HL-60 (cell line): Measurements from ENCODE around the gene TSC2.

Experiments
- DNase-seq, 2 experiments: peaks; one replicate each; pipeline ENCODE4 v3.0.0-alpha.2; 2010 to 2020; ENCODE audit warnings: low read depth in 1 of 2, low spot score in 1 of 2
- H3K27ac ChIP-seq: fragments of 250-450 bp; sonication (Bioruptor Pico); replicated peaks from 2 replicates; pipeline ENCODE4 v1.5.1; 2020; ENCODE audit warnings: mild to moderate bottlenecking, moderate library complexity
- H3K27me3 ChIP-seq: fragments of 250-450 bp; sonication (Bioruptor Pico); 2 replicates; pipeline ENCODE4 v1.5.1; 2021; ENCODE audit warnings: mild to moderate bottlenecking, moderate library complexity; ENCODE audit not compliant: insufficient read depth, poor library complexity, severe bottlenecking
- H3K4me3 ChIP-seq: replicated peaks from 2 replicates; pipeline ENCODE4 v1.5.1; 2011; ENCODE audit warnings: mild to moderate bottlenecking, control low read depth, low read length; ENCODE audit not compliant: insufficient read depth
- GABPA ChIP-seq: IDR thresholded peaks from 2 replicates; pipeline ENCODE4 v1.6.1; 2012; ENCODE audit warnings: low read depth
- POLR2AphosphoS5 ChIP-seq: IDR thresholded peaks from 2 replicates; pipeline ENCODE4 v1.6.1; 2012; ENCODE audit warnings: low read depth
- SPI1 ChIP-seq: IDR thresholded peaks from 2 replicates; pipeline ENCODE4 v1.6.1; 2012; ENCODE audit warnings: low read depth, mild to moderate bottlenecking, borderline replicate concordance
- TF ChIP-seq, protein P1 (sequence below): IDR thresholded peaks from one replicate; pipeline ENCODE4 v1.5.1; 2011; ENCODE audit warnings: low read length, control low read depth, inconsistent platforms; ENCODE audit not compliant: insufficient read depth
- TF ChIP-seq, protein P2 (sequence below): IDR thresholded peaks from 2 replicates; pipeline ENCODE4 v1.6.1; 2012; ENCODE audit warnings: low read depth; ENCODE audit not compliant: insufficient replicate concordance

Gene TSC2

DNA sequence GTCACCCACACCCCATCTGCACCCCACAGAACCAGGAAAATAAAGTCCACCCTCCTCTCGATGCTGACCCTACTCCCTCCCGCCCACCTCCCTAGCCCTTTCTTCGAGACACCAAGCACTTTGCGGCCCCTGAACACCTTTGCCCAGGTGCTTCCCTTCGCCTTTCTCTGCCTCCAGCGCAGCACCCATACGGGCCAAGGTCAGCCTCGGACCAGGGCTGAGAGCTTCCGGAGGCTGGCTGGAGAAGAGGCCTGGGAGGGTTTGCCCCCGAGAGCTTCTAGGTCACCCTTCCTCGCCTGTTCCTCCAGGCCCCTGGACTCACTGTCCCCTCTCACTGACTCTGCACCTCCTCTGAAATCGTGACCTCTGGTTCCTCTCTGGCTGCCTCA, 23.8 kb upstream of the TSC2 start:
- Histone ChIP-seq H3K27ac (no peak overlapping the region), H3K4me3 (no peak overlapping the region), H3K27me3 (peaks cover 34% of the 10 kb centered on the region)
- TF ChIP-seq GABPA: no peak
- TF ChIP-seq POLR2AphosphoS5: no peak
- no peak for TF ChIP-seq SPI1
- TF ChIP-seq, protein P1, sequence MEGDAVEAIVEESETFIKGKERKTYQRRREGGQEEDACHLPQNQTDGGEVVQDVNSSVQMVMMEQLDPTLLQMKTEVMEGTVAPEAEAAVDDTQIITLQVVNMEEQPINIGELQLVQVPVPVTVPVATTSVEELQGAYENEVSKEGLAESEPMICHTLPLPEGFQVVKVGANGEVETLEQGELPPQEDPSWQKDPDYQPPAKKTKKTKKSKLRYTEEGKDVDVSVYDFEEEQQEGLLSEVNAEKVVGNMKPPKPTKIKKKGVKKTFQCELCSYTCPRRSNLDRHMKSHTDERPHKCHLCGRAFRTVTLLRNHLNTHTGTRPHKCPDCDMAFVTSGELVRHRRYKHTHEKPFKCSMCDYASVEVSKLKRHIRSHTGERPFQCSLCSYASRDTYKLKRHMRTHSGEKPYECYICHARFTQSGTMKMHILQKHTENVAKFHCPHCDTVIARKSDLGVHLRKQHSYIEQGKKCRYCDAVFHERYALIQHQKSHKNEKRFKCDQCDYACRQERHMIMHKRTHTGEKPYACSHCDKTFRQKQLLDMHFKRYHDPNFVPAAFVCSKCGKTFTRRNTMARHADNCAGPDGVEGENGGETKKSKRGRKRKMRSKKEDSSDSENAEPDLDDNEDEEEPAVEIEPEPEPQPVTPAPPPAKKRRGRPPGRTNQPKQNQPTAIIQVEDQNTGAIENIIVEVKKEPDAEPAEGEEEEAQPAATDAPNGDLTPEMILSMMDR: no peak
- TF ChIP-seq, protein P2, sequence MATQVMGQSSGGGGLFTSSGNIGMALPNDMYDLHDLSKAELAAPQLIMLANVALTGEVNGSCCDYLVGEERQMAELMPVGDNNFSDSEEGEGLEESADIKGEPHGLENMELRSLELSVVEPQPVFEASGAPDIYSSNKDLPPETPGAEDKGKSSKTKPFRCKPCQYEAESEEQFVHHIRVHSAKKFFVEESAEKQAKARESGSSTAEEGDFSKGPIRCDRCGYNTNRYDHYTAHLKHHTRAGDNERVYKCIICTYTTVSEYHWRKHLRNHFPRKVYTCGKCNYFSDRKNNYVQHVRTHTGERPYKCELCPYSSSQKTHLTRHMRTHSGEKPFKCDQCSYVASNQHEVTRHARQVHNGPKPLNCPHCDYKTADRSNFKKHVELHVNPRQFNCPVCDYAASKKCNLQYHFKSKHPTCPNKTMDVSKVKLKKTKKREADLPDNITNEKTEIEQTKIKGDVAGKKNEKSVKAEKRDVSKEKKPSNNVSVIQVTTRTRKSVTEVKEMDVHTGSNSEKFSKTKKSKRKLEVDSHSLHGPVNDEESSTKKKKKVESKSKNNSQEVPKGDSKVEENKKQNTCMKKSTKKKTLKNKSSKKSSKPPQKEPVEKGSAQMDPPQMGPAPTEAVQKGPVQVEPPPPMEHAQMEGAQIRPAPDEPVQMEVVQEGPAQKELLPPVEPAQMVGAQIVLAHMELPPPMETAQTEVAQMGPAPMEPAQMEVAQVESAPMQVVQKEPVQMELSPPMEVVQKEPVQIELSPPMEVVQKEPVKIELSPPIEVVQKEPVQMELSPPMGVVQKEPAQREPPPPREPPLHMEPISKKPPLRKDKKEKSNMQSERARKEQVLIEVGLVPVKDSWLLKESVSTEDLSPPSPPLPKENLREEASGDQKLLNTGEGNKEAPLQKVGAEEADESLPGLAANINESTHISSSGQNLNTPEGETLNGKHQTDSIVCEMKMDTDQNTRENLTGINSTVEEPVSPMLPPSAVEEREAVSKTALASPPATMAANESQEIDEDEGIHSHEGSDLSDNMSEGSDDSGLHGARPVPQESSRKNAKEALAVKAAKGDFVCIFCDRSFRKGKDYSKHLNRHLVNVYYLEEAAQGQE: no peak
- no peak for DNase-seq

DNA sequence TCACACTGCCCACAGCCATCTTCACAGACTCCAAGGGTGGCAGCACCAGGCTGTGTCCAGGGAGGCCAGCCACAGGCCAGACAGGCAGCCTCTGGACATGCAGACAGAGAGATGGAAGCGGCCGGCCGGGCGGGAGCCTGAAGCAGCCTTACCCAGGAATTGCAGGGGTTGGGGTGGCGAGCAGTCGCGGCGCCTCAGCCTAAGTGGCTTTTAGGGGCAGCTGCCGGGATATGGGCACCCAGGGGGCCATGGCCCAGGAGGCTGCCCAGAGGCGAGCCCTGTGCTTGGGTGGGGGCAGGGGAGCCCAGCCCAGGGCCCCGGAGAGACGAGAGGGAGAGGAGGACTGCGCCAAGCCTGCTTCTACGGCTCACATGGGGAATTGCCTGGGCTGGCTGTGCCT, 22.5 kb upstream of the TSC2 start:
- TF ChIP-seq, protein P1: no peak
- TF ChIP-seq SPI1 (no peak), POLR2AphosphoS5 (no peak), GABPA (no peak)
- TF ChIP-seq, protein P2: no peak
- DNase-seq: no peak
- Histone ChIP-seq H3K27ac (no peak overlapping the region), H3K27me3 (peaks cover 24% of the 10 kb centered on the region), H3K4me3 (no peak overlapping the region)

DNA sequence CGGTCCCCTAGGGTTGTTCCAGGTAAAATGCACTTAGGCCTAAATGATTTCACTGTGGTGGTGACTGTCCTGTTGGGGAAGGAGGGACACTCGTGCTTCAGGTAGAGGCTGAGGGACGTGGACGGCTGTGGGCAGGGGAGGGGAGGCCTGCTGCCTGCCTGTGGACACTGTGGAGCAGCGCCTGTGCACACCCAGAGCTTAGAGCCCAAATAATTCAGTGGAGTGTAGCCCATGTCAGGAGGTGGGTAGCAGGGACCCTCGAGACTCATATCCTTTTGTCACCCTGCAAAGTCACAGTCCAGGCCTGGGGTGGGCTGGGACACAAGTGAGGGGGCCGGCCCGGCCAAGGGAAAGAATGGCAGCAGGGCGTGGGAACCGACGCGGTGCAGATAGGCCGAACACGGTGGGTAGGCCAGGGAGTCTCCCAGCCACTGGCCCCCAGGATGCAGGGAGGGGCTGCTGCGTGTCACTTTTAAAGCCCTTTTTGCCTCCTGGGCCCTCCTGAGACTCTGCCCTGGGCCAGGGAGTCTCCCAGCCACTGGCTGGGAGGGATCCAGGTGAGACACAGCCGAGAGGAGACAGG, 21.8 kb upstream of the TSC2 start:
- Histone ChIP-seq H3K4me3 (no peak overlapping the region), H3K27ac (no peak overlapping the region), H3K27me3 (peaks cover 23% of the 10 kb centered on the region)
- DNase-seq: no peak
- no peak for TF ChIP-seq POLR2AphosphoS5
- TF ChIP-seq, protein P2: no peak
- TF ChIP-seq, protein P1: no peak
- TF ChIP-seq GABPA: no peak
- TF ChIP-seq SPI1: no peak
